Stimulated activated CD8-positive, alpha-beta memory T cell treated with anti-CD3 and anti-CD28 coated beads, Interleukin-4, amount 100 ng/mL, for 24 hours (primary cell): Measurements from ENCODE around the gene POMGNT1.
"Not testable (repeated sequence)": the region's sequence is repeated elsewhere in the genome, so short reads cannot be mapped to it uniquely, and the experiment has no call there.

Source experiments
- DNase-seq: peaks from one replicate; pipeline ENCODE4 v3.0.0-alpha.2; 2020; ENCODE audit warnings: low read depth

The POMGNT1 gene

GRCh38 chr1:46197964-46198811, at the start of gene POMGNT1:
Gene POMGNT1, minus strand, starts transcription at chr1:46198434. Its CDS starts 613 bp downstream, at chr1:46197821.
- peak; percentile 68 for DNase-seq

GRCh38 chr1:46247436-46248121, 49.3 kb upstream of the POMGNT1 start, which contains the start of gene RAD54L:
Gene RAD54L, plus strand, starts transcription at chr1:46247763. Its CDS starts 643 bp downstream, at chr1:46248406.
- peak; percentile 94 for DNase-seq

- peak; percentile 49 for DNase-seq
Measured at GRCh38 chr1:46246548-46247435, 48.6 kb upstream of the POMGNT1 start.

GRCh38 chr1:46246136-46246535, 47.9 kb upstream of the POMGNT1 start:
- not testable (repeated sequence) for DNase-seq

GRCh38 chr1:46244656-46245371, 46.6 kb upstream of the POMGNT1 start:
- no peak for DNase-seq

- not testable (repeated sequence) for DNase-seq
Measured at GRCh38 chr1:46243831-46244230, 45.6 kb upstream of the POMGNT1 start.

GRCh38 chr1:46242918-46243317, 44.7 kb upstream of the POMGNT1 start:
- no peak for DNase-seq

- DNase-seq, result not testable (repeated sequence)
Measured at GRCh38 chr1:46241733-46242132, 43.5 kb upstream of the POMGNT1 start.

- DNase-seq, result not testable (repeated sequence)
Measured at GRCh38 chr1:46238865-46239264, 40.6 kb upstream of the POMGNT1 start.

- no peak for DNase-seq
Measured at GRCh38 chr1:46236882-46237281, 38.6 kb upstream of the POMGNT1 start.

- not testable (repeated sequence) for DNase-seq
Measured at GRCh38 chr1:46231231-46231630, 33.0 kb upstream of the POMGNT1 start.

GRCh38 chr1:46224966-46225365, 26.7 kb upstream of the POMGNT1 start:
- DNase-seq, result no peak

GRCh38 chr1:46223472-46223943, 25.3 kb upstream of the POMGNT1 start:
- DNase-seq, result peak; percentile 30

- DNase-seq, result not testable (repeated sequence)
Measured at GRCh38 chr1:46223055-46223454, 24.8 kb upstream of the POMGNT1 start.

GRCh38 chr1:46221749-46222148, 23.5 kb upstream of the POMGNT1 start:
- no peak for DNase-seq

GRCh38 chr1:46220808-46221207, 22.6 kb upstream of the POMGNT1 start:
- DNase-seq, result no peak

- DNase-seq, result no peak
Measured at GRCh38 chr1:46219551-46220520, 21.6 kb upstream of the POMGNT1 start.

GRCh38 chr1:46218443-46218842, 20.2 kb upstream of the POMGNT1 start:
- no peak for DNase-seq

GRCh38 chr1:46215504-46215903, 17.3 kb upstream of the POMGNT1 start:
- no peak for DNase-seq

- DNase-seq, result no peak
Measured at GRCh38 chr1:46211051-46211450, 12.8 kb upstream of the POMGNT1 start.
